ENCODE data around the gene APOBEC4.

The APOBEC4 gene

GRCh38 chr1:183609313-183609712, 43.8 kb downstream of the APOBEC4 start:
- H3K4me3 ChIP-seq (ENCODE audit: low read depth, low read length), result no peak overlapping the region
- peak; percentile 41 for DNase-seq (ENCODE audit: low read depth)

- no peak for DNase-seq (ENCODE audit: low read depth)
- H3K4me3 ChIP-seq (ENCODE audit: low read depth, low read length), result no peak overlapping the region
These were observed 45.7 kb downstream of the APOBEC4 start for GRCh38 chr1:183607322-183607980.

- no peak for DNase-seq (ENCODE audit: low read depth)
- H3K4me3 ChIP-seq (ENCODE audit: low read depth, low read length), result no peak overlapping the region
These were observed 47.2 kb downstream of the APOBEC4 start for GRCh38 chr1:183605904-183606303.

- DNase-seq (ENCODE audit: low read depth), result no peak
- no peak overlapping the region for H3K4me3 ChIP-seq (ENCODE audit: low read depth, low read length)
These were observed 48.3 kb downstream of the APOBEC4 start for GRCh38 chr1:183604815-183605214.

GRCh38 chr1:183604038-183604808, 48.9 kb downstream of the APOBEC4 start:
- H3K4me3 ChIP-seq (ENCODE audit: low read depth, low read length), result no peak overlapping the region
- DNase-seq (ENCODE audit: low read depth), result peak; percentile 92

- no peak overlapping the region for H3K4me3 ChIP-seq (ENCODE audit: low read depth, low read length)
- no peak for DNase-seq (ENCODE audit: low read depth)
These were observed 50.6 kb downstream of the APOBEC4 start for GRCh38 chr1:183602510-183602909.

GRCh38 chr1:183600634-183601033, 52.5 kb downstream of the APOBEC4 start:
- DNase-seq (ENCODE audit: low read depth), result no peak
- no peak overlapping the region for H3K4me3 ChIP-seq (ENCODE audit: low read depth, low read length)

- no peak overlapping the region for H3K4me3 ChIP-seq (ENCODE audit: low read depth, low read length)
- DNase-seq (ENCODE audit: low read depth), result peak; percentile 87
These were observed 53.0 kb downstream of the APOBEC4 start for GRCh38 chr1:183600136-183600535.

GRCh38 chr1:183598386-183598785, 54.7 kb downstream of the APOBEC4 start:
- DNase-seq (ENCODE audit: low read depth), result no peak
- H3K4me3 ChIP-seq (ENCODE audit: low read depth, low read length), result no peak overlapping the region

- DNase-seq (ENCODE audit: low read depth), result no peak
These were observed 55.3 kb downstream of the APOBEC4 start for GRCh38 chr1:183597656-183598347.

GRCh38 chr1:183596500-183596899, 56.6 kb downstream of the APOBEC4 start:
- no peak overlapping the region for H3K4me3 ChIP-seq (ENCODE audit: low read depth, low read length)
- no peak for DNase-seq (ENCODE audit: low read depth)

More at GRCh38 chr1:183597656-183598347, 55.3 kb downstream of the APOBEC4 start:
- H3K4me3 ChIP-seq (ENCODE audit: low read depth, low read length), result no peak overlapping the region
